ENCODE results near the gene CALML3. TPM values are rescaled to one million over a fixed set of nuclear protein-coding genes. Genes with fewer than 3 reads are reported as not detected.
"Not testable (repeated sequence)": the region's sequence is repeated elsewhere in the genome, so short reads cannot be mapped to it uniquely, and the experiment has no call there.

Gene CALML3
- not detected for total RNA-seq (ENCODE audit: insufficient read depth, low replicate concordance)

- no peak for DNase-seq (ENCODE audit: low spot score)
Measured at GRCh38 chr10:5524641-5525560, at the start of gene CALML3. TSS of gene CALML3 (plus strand) at chr10:5524961. CDS start at chr10:5525086, 125 bp downstream.

- not testable (repeated sequence) for DNase-seq (ENCODE audit: low spot score)
Measured at GRCh38 chr10:5475088-5475487, 49.7 kb upstream of the CALML3 start.

GRCh38 chr10:5475974-5476807, 48.6 kb upstream of the CALML3 start:
- DNase-seq (ENCODE audit: low spot score): not testable (repeated sequence)

GRCh38 chr10:5476918-5477525, 47.7 kb upstream of the CALML3 start:
- peak; percentile 87 for DNase-seq (ENCODE audit: low spot score)

- DNase-seq (ENCODE audit: low spot score): no peak
Measured at GRCh38 chr10:5477948-5478693, 46.6 kb upstream of the CALML3 start.

- no peak for DNase-seq (ENCODE audit: low spot score)
Measured at GRCh38 chr10:5478694-5479305, 46.0 kb upstream of the CALML3 start.

GRCh38 chr10:5479481-5480161, 45.1 kb upstream of the CALML3 start:
- DNase-seq (ENCODE audit: low spot score): no peak

GRCh38 chr10:5480162-5480941, 44.4 kb upstream of the CALML3 start:
- DNase-seq (ENCODE audit: low spot score): peak; percentile 37

- DNase-seq (ENCODE audit: low spot score): no peak
Measured at GRCh38 chr10:5481121-5481520, 43.6 kb upstream of the CALML3 start.

GRCh38 chr10:5482016-5482415, 42.7 kb upstream of the CALML3 start:
- no peak for DNase-seq (ENCODE audit: low spot score)

GRCh38 chr10:5484205-5484604, 40.6 kb upstream of the CALML3 start:
- no peak for DNase-seq (ENCODE audit: low spot score)

- DNase-seq (ENCODE audit: low spot score): no peak
Measured at GRCh38 chr10:5485290-5485689, 39.5 kb upstream of the CALML3 start.

- no peak for DNase-seq (ENCODE audit: low spot score)
Measured at GRCh38 chr10:5485948-5486852, 38.6 kb upstream of the CALML3 start.

GRCh38 chr10:5486853-5487235, 37.9 kb upstream of the CALML3 start:
- peak; percentile 30 for DNase-seq (ENCODE audit: low spot score)

GRCh38 chr10:5488272-5489161, 36.2 kb upstream of the CALML3 start:
- no peak for DNase-seq (ENCODE audit: low spot score)

- DNase-seq (ENCODE audit: low spot score): no peak
Measured at GRCh38 chr10:5490032-5490431, 34.7 kb upstream of the CALML3 start.
